ENCODE measurements around the gene MTFMT. TPM values are rescaled to one million over a fixed set of nuclear protein-coding genes. Genes with fewer than 3 reads are reported as not detected.
A peak's percentile ranks its signal among the peaks of the same experiment; 100 is the strongest.

MTFMT gene
- total and polyA plus RNA-seq, 2 of the 13 experiments (the other 11 are each of a cell fraction or from before 2014, with no cell fraction given) = 9.9 to 23.2 TPM

GRCh38 chr15:64981812-64982431, 47.5 kb downstream of the MTFMT start (continued):
- TF ChIP-seq BCLAF1 (IDR thresholded peaks at IDR 0.05) (no peak), TARDBP (CRISPR knock-in tag; IDR thresholded peaks at IDR 0.05) (no peak), YY1 (IDR thresholded peaks at IDR 0.05; ENCODE audit: insufficient read depth, insufficient replicate concordance, low read depth, low read length) (no peak), PTBP1 (IDR thresholded peaks at IDR 0.05; ENCODE audit: low read depth, low read length, poor library complexity, severe bottlenecking) (no peak), SALL1 (CRISPR knock-in tag; IDR thresholded peaks at IDR 0.05) (peak; percentile 17; the same call in 1 of the 2 replicates), ESRRA (CRISPR knock-in tag; IDR thresholded peaks at IDR 0.05; ENCODE audit: low read depth) (no peak), ZFX (CRISPR knock-in tag; IDR thresholded peaks at IDR 0.05; ENCODE audit: low read depth) (peak; percentile 67), GTF3A (CRISPR knock-in tag; conservative IDR thresholded peaks at IDR 0.05) (no peak), CREM (IDR thresholded peaks at IDR 0.05) (peak; percentile 18; the same call in 1 of the 2 replicates), CREM (CRISPR knock-in tag; IDR thresholded peaks at IDR 0.05) (no peak), SOX6 (IDR thresholded peaks at IDR 0.05) (no peak), SOX6 (CRISPR knock-in tag; IDR thresholded peaks at IDR 0.05) (no peak; the same call in 1 of the 2 replicates), RXRB (CRISPR knock-in tag; IDR thresholded peaks at IDR 0.05; ENCODE audit: borderline replicate concordance) (no peak), ZNF121 (CRISPR knock-in tag; IDR thresholded peaks at IDR 0.05) (no peak), ZNF484 (CRISPR knock-in tag; IDR thresholded peaks at IDR 0.05; ENCODE audit: borderline replicate concordance, low read depth) (no peak), SOX13 (IDR thresholded peaks at IDR 0.05) (no peak), SOX13 (CRISPR knock-in tag; conservative IDR thresholded peaks at IDR 0.05 in 1 of 2, IDR thresholded peaks at IDR 0.05 in 1 of 2) (peak in 1 of 2 experiments; percentile 26; a peak in 1 of 4 replicates), SRSF9 (IDR thresholded peaks at IDR 0.05; ENCODE audit: borderline replicate concordance, insufficient read depth, low read depth, low read length, poor library complexity, severe bottlenecking) (no peak), KMT2B (CRISPR knock-in tag; IDR thresholded peaks at IDR 0.05) (no peak), PRDM4 (CRISPR knock-in tag; IDR thresholded peaks at IDR 0.05; ENCODE audit: borderline replicate concordance) (no peak), ZNF530 (CRISPR knock-in tag; IDR thresholded peaks at IDR 0.05; ENCODE audit: low read depth) (no peak), ZBTB43 (CRISPR knock-in tag; conservative IDR thresholded peaks at IDR 0.05) (no peak), HOXA5 (CRISPR knock-in tag; IDR thresholded peaks at IDR 0.05) (no peak), MAX (IDR thresholded peaks at IDR 0.05) (no peak), YEATS4 (CRISPR knock-in tag; IDR thresholded peaks at IDR 0.05; ENCODE audit: borderline replicate concordance) (no peak)
